Esophagus muscularis mucosa (tissue), 4 donors: ENCODE data around the gene KLRD1.

Experiments
- EP300 ChIP-seq: sonication (generic); formaldehyde crosslinking; IDR thresholded peaks from one replicate; pipeline ENCODE4 v1.6.1; 2017; ENCODE audit warnings: antibody characterized with exemption
- POLR2A ChIP-seq: fragments of 450-650 bp; IDR thresholded peaks from one replicate; pipeline ENCODE4 v1.6.1; 2017; ENCODE audit warnings: antibody characterized with exemption, moderate library complexity, mild to moderate bottlenecking, low read depth
- POLR2AphosphoS5 ChIP-seq, 2 donors: sonication (generic); formaldehyde crosslinking; IDR thresholded peaks; one replicate each; pipeline ENCODE4 v1.6.1; 2017; ENCODE audit warnings: antibody characterized with exemption in 2 of 2
- TF ChIP-seq, protein P1 (sequence below), 3 experiments: fragments of 200-600 bp in 2 of 3; fragments of 450-650 bp in 1 of 3; sonication (generic) in 2 of 3; IDR thresholded peaks; one replicate each; pipeline ENCODE4 v1.5.1; 2017 to 2019; ENCODE audit warnings: antibody characterized with exemption in 3 of 3, mild to moderate bottlenecking in 2 of 3, moderate library complexity in 1 of 3

DNA sequence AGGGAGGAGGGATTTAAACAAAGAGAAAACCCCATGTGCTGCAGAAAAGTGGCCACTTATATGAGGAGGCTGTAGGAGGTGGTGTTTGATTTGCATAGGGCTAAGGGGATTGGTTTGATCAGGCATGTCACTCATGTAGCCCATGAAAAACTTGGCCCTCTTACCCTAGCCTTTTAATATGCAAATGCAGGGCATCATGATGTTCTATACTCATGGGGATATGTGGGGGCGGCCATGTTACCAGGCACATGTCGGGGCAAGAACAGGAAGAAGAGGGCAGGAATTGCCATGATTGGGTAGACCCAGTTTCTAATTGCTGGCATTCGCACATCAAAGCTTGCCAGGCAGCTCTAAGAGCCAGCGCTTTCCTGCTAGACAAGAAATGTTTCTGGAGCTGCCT, 53.4 kb downstream of the KLRD1 start:
- TF ChIP-seq, protein P1, sequence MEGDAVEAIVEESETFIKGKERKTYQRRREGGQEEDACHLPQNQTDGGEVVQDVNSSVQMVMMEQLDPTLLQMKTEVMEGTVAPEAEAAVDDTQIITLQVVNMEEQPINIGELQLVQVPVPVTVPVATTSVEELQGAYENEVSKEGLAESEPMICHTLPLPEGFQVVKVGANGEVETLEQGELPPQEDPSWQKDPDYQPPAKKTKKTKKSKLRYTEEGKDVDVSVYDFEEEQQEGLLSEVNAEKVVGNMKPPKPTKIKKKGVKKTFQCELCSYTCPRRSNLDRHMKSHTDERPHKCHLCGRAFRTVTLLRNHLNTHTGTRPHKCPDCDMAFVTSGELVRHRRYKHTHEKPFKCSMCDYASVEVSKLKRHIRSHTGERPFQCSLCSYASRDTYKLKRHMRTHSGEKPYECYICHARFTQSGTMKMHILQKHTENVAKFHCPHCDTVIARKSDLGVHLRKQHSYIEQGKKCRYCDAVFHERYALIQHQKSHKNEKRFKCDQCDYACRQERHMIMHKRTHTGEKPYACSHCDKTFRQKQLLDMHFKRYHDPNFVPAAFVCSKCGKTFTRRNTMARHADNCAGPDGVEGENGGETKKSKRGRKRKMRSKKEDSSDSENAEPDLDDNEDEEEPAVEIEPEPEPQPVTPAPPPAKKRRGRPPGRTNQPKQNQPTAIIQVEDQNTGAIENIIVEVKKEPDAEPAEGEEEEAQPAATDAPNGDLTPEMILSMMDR (IDR thresholded peaks at IDR 0.05), result no peak
- TF ChIP-seq POLR2AphosphoS5 (IDR thresholded peaks at IDR 0.05) (no peak), POLR2A (no peak), EP300 (no peak)
